ENCODE data around the gene PVRIG. TPM values are rescaled to one million over a fixed set of nuclear protein-coding genes. Genes with fewer than 3 reads are reported as not detected.

Gene PVRIG
- total and polyA plus RNA-seq, 9 of the 15 experiments (the other 6 are each of a cell fraction or from before 2014, with no cell fraction given), result 0.16 to 0.64 TPM; not detected in 7

DNA sequence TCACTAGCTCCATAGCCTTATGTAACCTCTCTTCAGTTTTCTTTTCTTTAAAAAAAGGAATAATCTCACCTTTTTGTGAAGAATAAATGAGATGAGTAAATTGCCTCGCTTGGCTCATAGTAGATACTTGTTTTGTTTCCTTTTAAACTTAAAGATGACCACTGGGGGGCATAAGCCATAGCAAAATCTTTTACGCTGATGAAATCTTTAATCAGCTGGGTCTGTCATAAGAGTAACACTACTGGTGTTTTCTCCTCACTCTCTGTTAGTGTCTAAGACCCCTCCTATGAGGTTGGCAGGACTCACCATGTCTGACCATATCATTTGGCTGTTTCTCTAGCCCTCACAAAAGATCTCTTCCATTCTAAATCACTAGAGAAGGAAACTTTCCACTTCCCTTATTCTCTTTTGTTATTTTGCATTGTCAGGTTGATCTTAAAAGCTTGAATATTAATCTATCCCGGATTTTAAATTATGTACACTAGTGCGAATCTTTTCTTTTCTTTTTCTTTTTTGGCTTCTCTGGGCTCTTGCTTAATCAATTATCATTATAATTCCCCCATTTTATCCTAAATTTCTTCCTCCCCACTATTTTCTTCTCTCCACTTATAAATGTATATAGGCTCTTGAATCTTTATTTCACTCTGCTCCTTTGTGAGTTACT lies 29.6 kb upstream of the PVRIG start:
- Histone ChIP-seq H3K4me2 (ENCODE audit: insufficient read depth, low read length) (no peak overlapping the region), H3K9me3 (replicated peaks; ENCODE audit: control insufficient read depth, insufficient read depth, low read depth, low read length) (no peaks in the 10 kb centered on the region), H2AFZ (ENCODE audit: low read depth, low read length) (peak overlapping the region; percentile 75), H3K27ac (ENCODE audit: extremely low read depth, low read depth, low read length) (no peak overlapping the region), H3K4me1 (replicated peaks in 1 of 2; ENCODE audit: control insufficient read depth in 2 of 2, insufficient read depth in 2 of 2, low read length in 2 of 2) (peaks cover 0 to 11% of the 10 kb centered on the region in 2 experiments; a peak in 3 of 5 replicates), H3K79me2 (ENCODE audit: control insufficient read depth, insufficient read depth, low read length) (no peaks in the 10 kb centered on the region), H3K4me3 (no peak overlapping the region), H4K20me1 (replicated peaks; ENCODE audit: control insufficient read depth, insufficient read depth, low read length) (no peaks in the 10 kb centered on the region), H3K9ac (ENCODE audit: insufficient read depth in 1 of 2, low read depth in 2 of 2, low read length in 2 of 2) (no peak overlapping the region), H3K27me3 (ENCODE audit: control insufficient read depth in 2 of 2, insufficient read depth in 2 of 2, low read length in 2 of 2) (no peaks in the 10 kb centered on the region), H3K9me1 (ENCODE audit: control insufficient read depth, insufficient read depth, low read length) (no peaks in the 10 kb centered on the region), H3K36me3 (ENCODE audit: control insufficient read depth, insufficient read depth, low read length) (no peaks in the 10 kb centered on the region)
- peak; percentile 83 for FAIRE-seq
- peak; percentile 48 to 76 (median 52) for DNase-seq (ENCODE audit: extremely low read depth in 1 of 4, low spot score in 3 of 4)
- in situ Hi-C loops (cut with MboI) (no loop called here), intact Hi-C loops (cut with micrococcal nuclease) (loop anchor here (1.0 kb wide), 3 partner anchors 26 to 42 kb away; partner anchors contain the start of genes LAMTOR4 and TRAPPC14)
- ATAC-seq, result peak; percentile 90
- no TSS peak for BruUV-seq (replicated peaks)
- ChIA-PET POLR2A (interaction anchor here (0.7 to 1.5 kb wide), 4 partner anchors 8 to 239 kb away, joined by 3 to 12 read pairs (median 7); partner anchors contain the start of gene MEPCE), CTCF (ENCODE audit: low intra/inter-chr PET ratio) (interaction anchor here (1.1 kb wide), 1 partner anchor 27 kb away, joined by 4 read pairs; no protein-coding TSS in a partner anchor)
- 5% methylated on average over 4 of the region's 4 CpGs for WGBS (ENCODE audit: insufficient coverage, low coverage, missing lambda C conversion rate)
- no peak for TF ChIP-seq HMG20A (CRISPR knock-in tag; conservative IDR thresholded peaks at IDR 0.05)
- no peak for TF ChIP-seq YBX1 (IDR thresholded peaks at IDR 0.05)
- TF ChIP-seq PTRF (tag; IDR thresholded peaks at IDR 0.05), result no peak
- no peak for TF ChIP-seq ZNF23 (CRISPR knock-in tag; IDR thresholded peaks at IDR 0.05)
- TF ChIP-seq, protein P1, sequence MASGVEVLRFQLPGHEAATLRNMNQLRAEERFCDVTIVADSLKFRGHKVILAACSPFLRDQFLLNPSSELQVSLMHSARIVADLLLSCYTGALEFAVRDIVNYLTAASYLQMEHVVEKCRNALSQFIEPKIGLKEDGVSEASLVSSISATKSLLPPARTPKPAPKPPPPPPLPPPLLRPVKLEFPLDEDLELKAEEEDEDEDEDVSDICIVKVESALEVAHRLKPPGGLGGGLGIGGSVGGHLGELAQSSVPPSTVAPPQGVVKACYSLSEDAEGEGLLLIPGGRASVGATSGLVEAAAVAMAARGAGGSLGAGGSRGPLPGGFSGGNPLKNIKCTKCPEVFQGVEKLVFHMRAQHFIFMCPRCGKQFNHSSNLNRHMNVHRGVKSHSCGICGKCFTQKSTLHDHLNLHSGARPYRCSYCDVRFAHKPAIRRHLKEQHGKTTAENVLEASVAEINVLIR (CRISPR knock-in tag; IDR thresholded peaks at IDR 0.05), result no peak
- no peak for TF ChIP-seq RAD51 (IDR thresholded peaks at IDR 0.05; ENCODE audit: borderline replicate concordance, low read depth)
- TF ChIP-seq FOXJ2 (tag; IDR thresholded peaks at IDR 0.05), result 0 out of 2 replicates have a peak, but pooled peaks have one; percentile 34
- TF ChIP-seq ARID2 (IDR thresholded peaks at IDR 0.05), result no peak
- TF ChIP-seq NR3C1 (CRISPR knock-in tag; IDR thresholded peaks at IDR 0.05), result no peak
- no peak for TF ChIP-seq MEIS2 (IDR thresholded peaks at IDR 0.05; ENCODE audit: partially characterized antibody)
- TF ChIP-seq FOXO4 (CRISPR knock-in tag; IDR thresholded peaks at IDR 0.05), result no peak
- no peak for TF ChIP-seq BHLHE40 (IDR thresholded peaks at IDR 0.05; ENCODE audit: low read length)
- 0 out of 2 replicates have a peak, but pooled peaks have one; percentile 41 for TF ChIP-seq ZNF75A (CRISPR knock-in tag; IDR thresholded peaks at IDR 0.05)
- TF ChIP-seq DMBX1 (CRISPR knock-in tag; IDR thresholded peaks at IDR 0.05; ENCODE audit: borderline replicate concordance), result peak; percentile 36
- TF ChIP-seq COPS2 (conservative IDR thresholded peaks at IDR 0.05), result no peak
- no peak for TF ChIP-seq TRIM28 (IDR thresholded peaks at IDR 0.05)
- TF ChIP-seq BMI1 (IDR thresholded peaks at IDR 0.05; ENCODE audit: low read length), result no peak
- no peak for TF ChIP-seq RUNX1 (IDR thresholded peaks at IDR 0.05; ENCODE audit: low read depth)
- TF ChIP-seq ZNF436 (CRISPR knock-in tag; IDR thresholded peaks at IDR 0.05), result no peak
- TF ChIP-seq TFAP4 (CRISPR knock-in tag; IDR thresholded peaks at IDR 0.05; ENCODE audit: borderline replicate concordance), result peak; percentile 66; the same call in 1 of the 2 replicates
- no peak for TF ChIP-seq SUPT5H (IDR thresholded peaks at IDR 0.05)
- TF ChIP-seq PHF8 (IDR thresholded peaks at IDR 0.05; ENCODE audit: borderline replicate concordance, low read length), result no peak
- no peak for TF ChIP-seq SOX6 (IDR thresholded peaks at IDR 0.05)

Data from K562 (cell line).